ENCODE measurements around the gene C11orf24. TPM values are rescaled to one million over a fixed set of nuclear protein-coding genes. Genes with fewer than 3 reads are reported as not detected.

The C11orf24 gene
- total and polyA plus RNA-seq, 10 of the 15 experiments (the other 5 are each of a cell fraction or from before 2014, with no cell fraction given) = 4.3 to 104 (median 41.4) TPM

DNA sequence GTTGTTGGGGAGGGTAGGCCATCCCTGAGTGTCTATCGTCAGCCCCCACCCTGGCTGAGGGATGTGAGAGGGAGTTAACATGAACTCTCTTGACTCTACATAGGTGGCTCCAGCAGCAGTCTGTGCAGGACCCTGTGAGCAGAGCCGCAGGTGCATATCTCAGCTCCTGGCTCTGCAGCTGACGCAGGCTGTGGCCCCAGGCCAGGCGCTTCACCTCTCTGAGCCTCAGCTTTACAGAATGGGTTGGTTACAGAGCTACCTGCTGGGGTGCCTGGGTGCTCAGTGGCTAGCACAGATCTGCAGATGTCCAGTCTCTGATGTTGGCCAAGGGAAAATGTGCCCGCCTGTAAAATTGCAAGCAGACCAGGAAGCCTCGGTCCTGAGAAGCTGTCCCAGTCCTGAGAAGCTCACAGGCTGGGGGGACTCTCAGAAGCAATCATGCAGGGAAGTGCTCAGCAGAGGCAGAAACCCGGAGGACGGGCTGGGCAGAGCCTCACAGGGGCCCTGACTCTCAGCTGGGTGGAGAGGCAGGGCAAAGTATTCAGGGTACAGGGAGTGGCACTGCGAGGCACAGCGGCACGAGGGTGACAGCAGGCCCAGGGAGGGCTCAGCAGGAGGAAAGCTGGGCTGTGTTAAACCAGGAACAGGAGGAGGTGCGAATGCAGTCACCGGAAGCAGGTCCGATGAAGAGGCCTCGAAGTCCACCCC is 24.7 kb upstream of the C11orf24 start (continued):
- TF ChIP-seq, protein P1, sequence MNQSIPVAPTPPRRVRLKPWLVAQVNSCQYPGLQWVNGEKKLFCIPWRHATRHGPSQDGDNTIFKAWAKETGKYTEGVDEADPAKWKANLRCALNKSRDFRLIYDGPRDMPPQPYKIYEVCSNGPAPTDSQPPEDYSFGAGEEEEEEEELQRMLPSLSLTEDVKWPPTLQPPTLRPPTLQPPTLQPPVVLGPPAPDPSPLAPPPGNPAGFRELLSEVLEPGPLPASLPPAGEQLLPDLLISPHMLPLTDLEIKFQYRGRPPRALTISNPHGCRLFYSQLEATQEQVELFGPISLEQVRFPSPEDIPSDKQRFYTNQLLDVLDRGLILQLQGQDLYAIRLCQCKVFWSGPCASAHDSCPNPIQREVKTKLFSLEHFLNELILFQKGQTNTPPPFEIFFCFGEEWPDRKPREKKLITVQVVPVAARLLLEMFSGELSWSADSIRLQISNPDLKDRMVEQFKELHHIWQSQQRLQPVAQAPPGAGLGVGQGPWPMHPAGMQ (IDR thresholded peaks at IDR 0.05; ENCODE audit: borderline replicate concordance) = no peak
- TF ChIP-seq BMI1 (IDR thresholded peaks at IDR 0.05; ENCODE audit: borderline replicate concordance) = no peak

DNA sequence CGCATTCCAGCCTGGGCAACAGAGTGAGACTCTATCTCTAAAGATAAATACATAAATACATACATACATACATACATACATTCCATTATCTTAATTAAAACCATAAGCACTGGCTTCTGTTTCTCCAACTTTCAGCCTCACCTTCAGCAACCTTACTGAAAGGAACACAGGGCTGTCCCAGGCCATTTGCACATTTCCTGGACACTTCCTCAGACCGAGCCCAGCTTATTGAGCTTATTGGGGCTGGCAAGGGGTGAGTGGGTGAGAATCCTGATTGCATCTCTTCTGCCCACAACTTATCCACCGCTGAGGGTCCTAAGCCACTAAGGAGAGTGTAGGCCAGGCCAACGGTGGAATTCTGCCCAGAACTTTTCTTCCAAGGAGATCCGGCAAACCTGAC is 24.2 kb upstream of the C11orf24 start:
- Histone ChIP-seq H3K27ac (ENCODE audit: control insufficient read depth, insufficient read depth) (no peak overlapping the region), H4K20me1 (ENCODE audit: control insufficient read depth, insufficient read depth) (no peaks in the 10 kb centered on the region), H3K4me1 (ENCODE audit: control insufficient read depth, insufficient read depth, low read length) (peaks cover 9% of the 10 kb centered on the region), H3K36me3 (ENCODE audit: control insufficient read depth in 2 of 2, insufficient read depth in 2 of 2, low read length in 1 of 2) (no peaks in the 10 kb centered on the region; a peak in 1 of 4 replicates), H3K27me3 (replicated peaks in 1 of 2; ENCODE audit: control insufficient read depth in 2 of 2, insufficient read depth in 2 of 2, low read length in 1 of 2) (no peaks in the 10 kb centered on the region), H3K9me3 (replicated peaks; ENCODE audit: control insufficient read depth, insufficient read depth, low read length) (no peaks in the 10 kb centered on the region), H3K4me3 (no peak overlapping the region), H3K4me2 (ENCODE audit: control insufficient read depth, insufficient read depth) (no peak overlapping the region), H3K79me2 (ENCODE audit: control insufficient read depth, insufficient read depth, low read length) (no peaks in the 10 kb centered on the region), H2AFZ (ENCODE audit: control insufficient read depth, low read depth, low read length) (no peak overlapping the region), H3K9ac (ENCODE audit: control insufficient read depth, insufficient read depth, low read length) (no peak overlapping the region)
- in situ Hi-C loops (cut with MboI) (loop anchor here (5.0 kb wide), 1 partner anchor 39 kb away; no protein-coding TSS in a partner anchor), intact Hi-C loops (cut with micrococcal nuclease; ENCODE audit: unreplicated experiment) (loop anchor here (5.0 kb wide), 2 partner anchors 86 to 151 kb away; no protein-coding TSS in a partner anchor)
- no TSS peak for BruUV-seq (replicated peaks)
- FAIRE-seq (peak; percentile 38), DNase-seq (ENCODE audit: low read depth, low spot score) (no peak), ATAC-seq (no peak)
- ChIA-PET CTCF (interaction anchor here (0.7 to 12.0 kb wide), 14 partner anchors 12 to 286 kb away, joined by 3 to 365 read pairs (median 14); partner anchors contain the start of genes ALDH3B1 and C11orf24), POLR2A (interaction anchor here (0.6 to 2.9 kb wide), 6 partner anchors 8 to 38 kb away, joined by 3 to 28 read pairs (median 5); partner anchors contain the start of gene C11orf24), RAD21 (ENCODE audit: unreplicated experiment) (interaction anchor here (1.0 to 9.7 kb wide), 8 partner anchors 13 to 89 kb away, joined by 3 to 186 read pairs (median 5); partner anchors contain the start of gene C11orf24), SMC1A (ENCODE audit: uncharacterized antibody, unreplicated experiment) (interaction anchor here (0.7 to 7.9 kb wide), 10 partner anchors 12 to 89 kb away, joined by 3 to 134 read pairs (median 6); partner anchors contain the start of gene C11orf24)
- 79% methylated on average over 5 of the region's 5 CpGs for WGBS (ENCODE audit: insufficient coverage, insufficient replicate concordance, low lambda C conversion rate, missing lambda C conversion rate)
- TF ChIP-seq, protein P2, sequence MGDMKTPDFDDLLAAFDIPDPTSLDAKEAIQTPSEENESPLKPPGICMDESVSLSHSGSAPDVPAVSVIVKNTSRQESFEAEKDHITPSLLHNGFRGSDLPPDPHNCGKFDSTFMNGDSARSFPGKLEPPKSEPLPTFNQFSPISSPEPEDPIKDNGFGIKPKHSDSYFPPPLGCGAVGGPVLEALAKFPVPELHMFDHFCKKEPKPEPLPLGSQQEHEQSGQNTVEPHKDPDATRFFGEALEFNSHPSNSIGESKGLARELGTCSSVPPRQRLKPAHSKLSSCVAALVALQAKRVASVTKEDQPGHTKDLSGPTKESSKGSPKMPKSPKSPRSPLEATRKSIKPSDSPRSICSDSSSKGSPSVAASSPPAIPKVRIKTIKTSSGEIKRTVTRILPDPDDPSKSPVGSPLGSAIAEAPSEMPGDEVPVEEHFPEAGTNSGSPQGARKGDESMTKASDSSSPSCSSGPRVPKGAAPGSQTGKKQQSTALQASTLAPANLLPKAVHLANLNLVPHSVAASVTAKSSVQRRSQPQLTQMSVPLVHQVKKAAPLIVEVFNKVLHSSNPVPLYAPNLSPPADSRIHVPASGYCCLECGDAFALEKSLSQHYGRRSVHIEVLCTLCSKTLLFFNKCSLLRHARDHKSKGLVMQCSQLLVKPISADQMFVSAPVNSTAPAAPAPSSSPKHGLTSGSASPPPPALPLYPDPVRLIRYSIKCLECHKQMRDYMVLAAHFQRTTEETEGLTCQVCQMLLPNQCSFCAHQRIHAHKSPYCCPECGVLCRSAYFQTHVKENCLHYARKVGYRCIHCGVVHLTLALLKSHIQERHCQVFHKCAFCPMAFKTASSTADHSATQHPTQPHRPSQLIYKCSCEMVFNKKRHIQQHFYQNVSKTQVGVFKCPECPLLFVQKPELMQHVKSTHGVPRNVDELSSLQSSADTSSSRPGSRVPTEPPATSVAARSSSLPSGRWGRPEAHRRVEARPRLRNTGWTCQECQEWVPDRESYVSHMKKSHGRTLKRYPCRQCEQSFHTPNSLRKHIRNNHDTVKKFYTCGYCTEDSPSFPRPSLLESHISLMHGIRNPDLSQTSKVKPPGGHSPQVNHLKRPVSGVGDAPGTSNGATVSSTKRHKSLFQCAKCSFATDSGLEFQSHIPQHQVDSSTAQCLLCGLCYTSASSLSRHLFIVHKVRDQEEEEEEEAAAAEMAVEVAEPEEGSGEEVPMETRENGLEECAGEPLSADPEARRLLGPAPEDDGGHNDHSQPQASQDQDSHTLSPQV (IDR thresholded peaks at IDR 0.05) = no peak
- TF ChIP-seq SREBF2 (IDR thresholded peaks at IDR 0.05; ENCODE audit: low read length) = no peak
- TF ChIP-seq GATAD2B (conservative IDR thresholded peaks at IDR 0.05; ENCODE audit: low read depth) = no peak
- TF ChIP-seq, protein P3, sequence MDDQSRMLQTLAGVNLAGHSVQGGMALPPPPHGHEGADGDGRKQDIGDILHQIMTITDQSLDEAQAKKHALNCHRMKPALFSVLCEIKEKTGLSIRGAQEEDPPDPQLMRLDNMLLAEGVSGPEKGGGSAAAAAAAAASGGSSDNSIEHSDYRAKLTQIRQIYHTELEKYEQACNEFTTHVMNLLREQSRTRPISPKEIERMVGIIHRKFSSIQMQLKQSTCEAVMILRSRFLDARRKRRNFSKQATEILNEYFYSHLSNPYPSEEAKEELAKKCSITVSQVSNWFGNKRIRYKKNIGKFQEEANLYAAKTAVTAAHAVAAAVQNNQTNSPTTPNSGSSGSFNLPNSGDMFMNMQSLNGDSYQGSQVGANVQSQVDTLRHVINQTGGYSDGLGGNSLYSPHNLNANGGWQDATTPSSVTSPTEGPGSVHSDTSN (IDR thresholded peaks at IDR 0.05; ENCODE audit: insufficient replicate concordance, low read depth, low read length) = no peak
- TF ChIP-seq MYB (IDR thresholded peaks at IDR 0.05; ENCODE audit: borderline replicate concordance, low read depth, low read length) = no peak
- no peak for TF ChIP-seq RB1 (IDR thresholded peaks at IDR 0.05; ENCODE audit: borderline replicate concordance)
- TF ChIP-seq, protein P4, sequence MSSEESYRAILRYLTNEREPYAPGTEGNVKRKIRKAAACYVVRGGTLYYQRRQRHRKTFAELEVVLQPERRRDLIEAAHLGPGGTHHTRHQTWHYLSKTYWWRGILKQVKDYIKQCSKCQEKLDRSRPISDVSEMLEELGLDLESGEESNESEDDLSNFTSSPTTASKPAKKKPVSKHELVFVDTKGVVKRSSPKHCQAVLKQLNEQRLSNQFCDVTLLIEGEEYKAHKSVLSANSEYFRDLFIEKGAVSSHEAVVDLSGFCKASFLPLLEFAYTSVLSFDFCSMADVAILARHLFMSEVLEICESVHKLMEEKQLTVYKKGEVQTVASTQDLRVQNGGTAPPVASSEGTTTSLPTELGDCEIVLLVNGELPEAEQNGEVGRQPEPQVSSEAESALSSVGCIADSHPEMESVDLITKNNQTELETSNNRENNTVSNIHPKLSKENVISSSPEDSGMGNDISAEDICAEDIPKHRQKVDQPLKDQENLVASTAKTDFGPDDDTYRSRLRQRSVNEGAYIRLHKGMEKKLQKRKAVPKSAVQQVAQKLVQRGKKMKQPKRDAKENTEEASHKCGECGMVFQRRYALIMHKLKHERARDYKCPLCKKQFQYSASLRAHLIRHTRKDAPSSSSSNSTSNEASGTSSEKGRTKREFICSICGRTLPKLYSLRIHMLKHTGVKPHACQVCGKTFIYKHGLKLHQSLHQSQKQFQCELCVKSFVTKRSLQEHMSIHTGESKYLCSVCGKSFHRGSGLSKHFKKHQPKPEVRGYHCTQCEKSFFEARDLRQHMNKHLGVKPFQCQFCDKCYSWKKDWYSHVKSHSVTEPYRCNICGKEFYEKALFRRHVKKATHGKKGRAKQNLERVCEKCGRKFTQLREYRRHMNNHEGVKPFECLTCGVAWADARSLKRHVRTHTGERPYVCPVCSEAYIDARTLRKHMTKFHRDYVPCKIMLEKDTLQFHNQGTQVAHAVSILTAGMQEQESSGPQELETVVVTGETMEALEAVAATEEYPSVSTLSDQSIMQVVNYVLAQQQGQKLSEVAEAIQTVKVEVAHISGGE (CRISPR knock-in tag; IDR thresholded peaks at IDR 0.05) = no peak
- TF ChIP-seq NR2C2 (IDR thresholded peaks at IDR 0.05; ENCODE audit: borderline replicate concordance, control insufficient read depth, insufficient read length, low read depth) = no peak
